K562 (cell line): ENCODE measurements around the gene CDC20. TPM values are rescaled to one million over a fixed set of nuclear protein-coding genes. Genes with fewer than 3 reads are reported as not detected.

Source experiments
- ARID4B ChIP-seq: sonication (generic); formaldehyde crosslinking; IDR thresholded peaks from 2 replicates; pipeline ENCODE4 v1.8.0; 2022; ENCODE audit warnings: mild to moderate bottlenecking, missing genetic modification reagents
- BRCA1 ChIP-seq, 2 experiments: fragments of 450-650 bp in 1 of 2; sonication (generic) in 1 of 2; formaldehyde crosslinking in 1 of 2; IDR thresholded peaks; 2 replicates each; pipeline versions ENCODE4 v1.5.0 to v1.6.1; 2017 to 2020; ENCODE audit warnings: mild to moderate bottlenecking in 1 of 2, missing genetic modification reagents in 1 of 2
- E2F5 ChIP-seq: sonication (generic); formaldehyde crosslinking; IDR thresholded peaks from 2 replicates; pipeline ENCODE4 v1.8.0; 2022; ENCODE audit warnings: mild to moderate bottlenecking, missing genetic modification reagents
- GABPB1 ChIP-seq: sonication (generic); formaldehyde crosslinking; IDR thresholded peaks from 2 replicates; pipeline ENCODE4 v1.8.0; 2022; ENCODE audit warnings: mild to moderate bottlenecking, missing genetic modification reagents
- GATAD2B ChIP-seq: fragments of 450-650 bp; IDR thresholded peaks from 2 replicates; pipeline ENCODE4 v1.6.1; 2017; ENCODE audit warnings: mild to moderate bottlenecking, borderline replicate concordance
- HNRNPLL ChIP-seq: fragments of 200-400 bp; formaldehyde crosslinking; IDR thresholded peaks from 2 replicates; pipeline ENCODE4 v1.6.1; 2017; ENCODE audit warnings: low read length, low read depth, mild to moderate bottlenecking; ENCODE audit not compliant: poor library complexity, severe bottlenecking
- JUNB ChIP-seq: fragments of 450-650 bp; formaldehyde crosslinking; conservative IDR thresholded peaks from 2 replicates; pipeline ENCODE4 v1.4.0; 2020; ENCODE audit warnings: mild to moderate bottlenecking
- LEF1 ChIP-seq: fragments of 450-650 bp; IDR thresholded peaks from 2 replicates; pipeline ENCODE4 v1.6.1; 2016; ENCODE audit warnings: mild to moderate bottlenecking
- POLR2AphosphoS5 ChIP-seq: IDR thresholded peaks from 2 replicates; pipeline ENCODE4 v1.6.1; 2011; ENCODE audit warnings: mild to moderate bottlenecking, low read depth, low read length, moderate library complexity; ENCODE audit not compliant: control insufficient read depth, insufficient read depth
- POU5F1 ChIP-seq: fragments of 150-350 bp; IDR thresholded peaks from 2 replicates; pipeline ENCODE4 v1.6.1; 2014; ENCODE audit warnings: borderline replicate concordance, low read length, low read depth, mild to moderate bottlenecking; ENCODE audit not compliant: partially characterized antibody
- TFE3 ChIP-seq: fragments of 450-650 bp; formaldehyde crosslinking; IDR thresholded peaks from 2 replicates; pipeline ENCODE4 v1.4.0; 2020; ENCODE audit warnings: mild to moderate bottlenecking, mixed read lengths
- ZNF217 ChIP-seq: sonication (generic); formaldehyde crosslinking; IDR thresholded peaks from 2 replicates; pipeline ENCODE4 v1.8.0; 2022; ENCODE audit warnings: mild to moderate bottlenecking, missing genetic modification reagents
- ZNF586 ChIP-seq: fragments of 450-650 bp; formaldehyde crosslinking; conservative IDR thresholded peaks from 2 replicates; pipeline ENCODE4 v1.4.0; 2020; ENCODE audit warnings: mild to moderate bottlenecking, moderate library complexity
- ZNF592 ChIP-seq: fragments of 450-650 bp; IDR thresholded peaks from 2 replicates; pipeline ENCODE4 v1.6.1; 2017; ENCODE audit warnings: antibody characterized with exemption, mild to moderate bottlenecking
- polyA plus RNA-seq, 8 experiments: library from polyadenylated mRNA; depleted of rRNA in 4 of 8; stranded (reverse) in 5 of 8; unstranded in 3 of 8; fragments of >200 nt; fragmentation: Nextera tagmentation in 2 of 8; fragmentation: Illumina TruSeq in 1 of 8; extraction: Ambion mirVana in 2 of 8; extraction: Trizol in 1 of 8; gene quantifications; 2 replicates each; pipeline versions ENCODE4 v1.2.1 to v1.2.3, GENCODE V29; 2011 to 2014; ENCODE audit warnings: inconsistent platforms in 1 of 8, missing spikeins in 1 of 8
- total RNA-seq, 7 experiments: library from RNA; depleted of rRNA in 6 of 7; stranded (reverse); fragments of >200 nt in 6 of 7; fragmentation: Illumina TruSeq in 2 of 7; extraction: Trizol in 2 of 7; gene quantifications; 2 replicates each; pipeline versions ENCODE4 v1.2.1 to v1.2.3, GENCODE V29; 2011 to 2021; ENCODE audit warnings: low replicate concordance in 1 of 7

Gene CDC20
- total and polyA plus RNA-seq, 9 of the 15 experiments (the other 6 are each of a cell fraction or from before 2014, with no cell fraction given) = 45.2 to 224 (median 121) TPM

GRCh38 chr1:43367904-43368645, 9.3 kb downstream of the CDC20 start, which contains the start of gene ELOVL1 (continued):
- TF ChIP-seq ZNF592 (peak; percentile 95), GATAD2B (peak; percentile 76), LEF1 (no peak), ZNF217 (CRISPR knock-in tag) (peak; percentile 46; the same call in 1 of the 2 replicates), TFE3 (CRISPR knock-in tag) (no peak), BRCA1 (IDR thresholded peaks at IDR 0.05) (no peak), BRCA1 (CRISPR knock-in tag; IDR thresholded peaks at IDR 0.05) (no peak), HNRNPLL (no peak), POU5F1 (no peak), E2F5 (CRISPR knock-in tag) (0 out of 2 replicates have a peak, but pooled peaks have one; percentile 36), ARID4B (peak; percentile 93), JUNB (CRISPR knock-in tag) (no peak), ZNF586 (CRISPR knock-in tag) (no peak), POLR2AphosphoS5 (peak; percentile 84; the same call in 1 of the 2 replicates), GABPB1 (CRISPR knock-in tag) (peak; percentile 56)
